Immature natural killer cell (primary cell): ENCODE results near the gene CD36. TPM values are rescaled to one million over a fixed set of nuclear protein-coding genes. Genes with fewer than 3 reads are reported as not detected.

Source experiments
- DNase-seq, 3 donors: peaks; one replicate each; pipeline ENCODE4 v3.0.0; 2022; ENCODE audit warnings: mixed read lengths in 1 of 3
- H3K27ac Mint-ChIP-seq, 6 donors: one replicate each; pipeline ENCODE4 v1.8.0; 2020; ENCODE audit warnings: mixed read lengths in 6 of 6, mild to moderate bottlenecking in 5 of 6, inconsistent platforms in 4 of 6, moderate library complexity in 3 of 6
- H3K27me3 Mint-ChIP-seq, 3 donors: one replicate each; pipeline ENCODE4 v1.8.0; 2020 to 2021; ENCODE audit warnings: low read depth in 3 of 3, mild to moderate bottlenecking in 3 of 3, mixed read lengths in 3 of 3, moderate library complexity in 3 of 3, inconsistent platforms in 1 of 3
- H3K36me3 Mint-ChIP-seq, 3 donors: one replicate each; pipeline ENCODE4 v1.8.0; 2020; ENCODE audit warnings: mixed read lengths in 3 of 3, inconsistent platforms in 2 of 3, mild to moderate bottlenecking in 2 of 3
- H3K4me1 Mint-ChIP-seq, 2 donors: one replicate each; pipeline ENCODE4 v1.8.0; 2020; ENCODE audit warnings: inconsistent platforms in 2 of 2, mild to moderate bottlenecking in 2 of 2, mixed read lengths in 2 of 2, moderate library complexity in 1 of 2
- H3K4me3 Mint-ChIP-seq, 5 donors: one replicate each; pipeline ENCODE4 v1.8.0; 2020; ENCODE audit warnings: mild to moderate bottlenecking in 5 of 5, mixed read lengths in 5 of 5, inconsistent platforms in 3 of 5, moderate library complexity in 3 of 5
- H3K9me3 Mint-ChIP-seq, 6 donors: one replicate each; pipeline ENCODE4 v1.8.0; 2020; ENCODE audit warnings: mild to moderate bottlenecking in 6 of 6, mixed read lengths in 6 of 6, inconsistent platforms in 4 of 6, moderate library complexity in 3 of 6
- polyA plus RNA-seq, 3 donors: library from polyadenylated mRNA; unstranded; fragments of 300-500 nt; fragmentation: Illumina TruSeq; gene quantifications; one replicate each; pipeline ENCODE4 v1.2.3, GENCODE V29; 2021

Gene CD36
- polyA plus RNA-seq, 3 donors from 2014 or later = 2.0 to 11.4 (median 10.5) TPM

DNA sequence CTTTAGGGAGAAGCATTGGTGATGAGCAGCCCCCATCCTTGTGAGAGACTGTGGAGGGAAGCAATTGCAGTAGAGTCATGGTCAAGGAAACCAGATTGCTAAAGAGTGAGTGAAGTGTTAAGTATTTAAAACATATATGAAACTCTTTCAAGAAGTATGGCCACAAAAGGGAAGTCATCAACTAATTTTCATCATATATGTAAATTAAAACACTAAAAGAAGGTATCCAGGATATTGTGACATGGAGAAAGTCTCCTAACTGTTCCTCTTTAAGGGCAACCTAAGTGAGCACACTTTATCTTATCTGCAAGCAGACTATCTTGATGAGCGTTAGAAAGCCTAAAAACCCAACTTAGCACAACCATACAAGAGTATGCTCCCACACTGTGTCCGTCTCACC, 69.7 kb downstream of the CD36 start:
- peaks cover 0 to 2% (median 2%) of the 10 kb centered on the region in 3 donors for H3K27me3 Mint-ChIP-seq
- H3K36me3 Mint-ChIP-seq = no peaks in the 10 kb centered on the region
- H3K4me3 Mint-ChIP-seq = no peak overlapping the region
- H3K27ac Mint-ChIP-seq = no peak overlapping the region
- H3K4me1 Mint-ChIP-seq = no peaks in the 10 kb centered on the region
- DNase-seq = no peak
- peaks cover 0 to 19% (median 4%) of the 10 kb centered on the region in 6 donors for H3K9me3 Mint-ChIP-seq

DNA sequence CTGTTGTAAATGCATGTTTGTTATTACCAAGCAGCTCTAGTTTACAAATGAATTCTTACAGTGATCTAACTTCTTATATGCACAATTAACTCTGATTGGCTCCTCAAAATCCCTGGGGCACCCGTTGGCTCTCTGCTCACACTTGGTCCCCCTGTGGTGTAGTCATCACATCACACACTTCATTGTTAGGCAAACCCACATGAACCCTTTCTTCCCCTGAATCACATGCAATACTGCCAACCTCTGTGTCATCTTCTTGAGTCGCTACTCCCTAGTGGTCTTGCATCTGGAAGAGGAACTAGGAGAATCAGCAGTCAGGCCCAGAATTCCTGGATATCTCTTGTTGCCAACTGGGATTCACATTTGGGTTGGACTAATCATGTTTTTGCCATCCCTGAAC, 73.1 kb downstream of the CD36 start:
- H3K4me1 Mint-ChIP-seq = no peaks in the 10 kb centered on the region
- no peaks in the 10 kb centered on the region for H3K36me3 Mint-ChIP-seq
- DNase-seq = no peak
- H3K27me3 Mint-ChIP-seq = no peaks in the 10 kb centered on the region
- no peak overlapping the region for H3K4me3 Mint-ChIP-seq
- H3K27ac Mint-ChIP-seq = no peak overlapping the region
- peaks cover 0 to 11% (median 4%) of the 10 kb centered on the region in 6 donors for H3K9me3 Mint-ChIP-seq

DNA sequence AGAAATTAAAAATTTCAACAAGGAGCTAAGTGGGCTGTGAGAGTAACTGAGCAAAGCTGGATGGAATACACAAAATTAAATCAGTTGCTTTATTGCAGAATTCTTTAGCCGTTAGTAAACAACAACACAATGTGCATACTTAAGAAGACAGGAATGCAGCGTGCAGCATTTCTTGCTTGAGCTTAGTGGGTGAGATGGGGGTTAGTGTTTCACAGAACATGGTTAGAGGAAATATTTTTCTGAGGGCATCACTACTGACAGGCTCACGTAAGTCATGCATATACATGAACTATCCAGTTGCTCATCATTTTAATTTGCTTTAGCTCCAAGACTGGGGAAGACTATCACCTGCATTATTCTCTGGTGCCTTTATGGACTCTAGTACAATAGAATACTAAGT, 80.8 kb downstream of the CD36 start:
- no peak for DNase-seq

DNA sequence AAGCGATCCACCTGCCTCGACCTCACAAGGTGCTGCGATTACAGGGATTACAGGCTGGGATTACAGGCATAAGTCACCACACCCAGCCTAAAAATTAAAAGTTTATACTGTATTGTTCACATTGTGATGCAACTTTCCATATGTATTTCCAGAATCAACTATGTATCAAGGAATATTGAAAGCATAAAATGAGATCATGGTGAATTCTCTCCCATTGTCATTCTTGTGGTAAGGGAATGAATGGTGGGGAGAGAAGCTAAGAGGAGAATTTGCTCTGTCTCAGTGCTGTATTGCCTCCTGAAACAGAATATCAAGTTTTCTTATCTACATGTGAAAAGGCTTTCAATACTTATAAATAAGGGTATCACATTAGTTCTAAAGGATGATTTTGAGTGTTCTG, 81.7 kb downstream of the CD36 start:
- Mint-ChIP-seq H3K4me1 (no peaks in the 10 kb centered on the region), H3K27me3 (peaks cover 0 to 5% (median 0%) of the 10 kb centered on the region in 3 donors), H3K36me3 (no peaks in the 10 kb centered on the region), H3K4me3 (no peak overlapping the region), H3K27ac (no peak overlapping the region), H3K9me3 (peaks cover 0 to 8% (median 0%) of the 10 kb centered on the region in 6 donors)
- no peak for DNase-seq

More for the DNA sequence above, 80.8 kb downstream of the CD36 start:
- Mint-ChIP-seq H3K36me3 (no peaks in the 10 kb centered on the region), H3K27me3 (peaks cover 0 to 5% (median 0%) of the 10 kb centered on the region in 3 donors), H3K4me1 (no peaks in the 10 kb centered on the region), H3K4me3 (no peak overlapping the region), H3K27ac (no peak overlapping the region), H3K9me3 (peaks cover 0 to 8% (median 0%) of the 10 kb centered on the region in 6 donors)

DNA sequence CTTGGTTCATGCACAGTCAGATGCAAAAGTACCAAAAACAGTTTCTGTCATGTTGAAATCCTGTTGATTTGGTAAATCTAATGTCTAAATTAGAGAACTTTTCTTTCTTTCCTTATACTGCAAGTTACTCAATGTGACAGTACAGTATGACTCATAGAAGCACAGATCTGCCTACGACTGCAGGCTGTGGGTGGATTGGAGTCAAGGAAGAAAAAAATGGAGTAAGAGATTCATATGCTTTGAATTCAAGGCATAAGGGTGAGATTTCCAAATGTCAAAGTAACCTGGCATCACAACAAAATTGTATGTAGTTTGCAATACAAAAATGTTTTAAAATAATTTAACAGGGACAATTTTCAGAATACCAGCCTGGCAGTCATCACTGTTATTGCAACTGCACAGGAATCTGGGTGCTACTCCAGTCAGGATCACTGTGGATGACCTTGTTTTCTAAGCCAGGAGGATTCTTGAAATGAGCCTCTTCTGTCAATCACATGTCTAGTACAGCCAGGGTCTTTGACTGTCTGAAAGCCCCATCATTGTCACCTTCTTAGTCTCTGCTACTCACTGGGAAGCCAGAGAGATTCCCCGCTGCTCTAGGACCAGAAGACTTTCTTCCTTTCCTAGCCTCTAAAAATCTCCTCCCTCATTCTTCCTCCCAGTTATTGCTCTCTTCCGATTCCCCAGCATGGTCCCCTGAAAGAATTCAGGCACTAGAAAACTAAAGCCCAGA, 83.6 kb downstream of the CD36 start:
- Mint-ChIP-seq H3K36me3 (no peaks in the 10 kb centered on the region), H3K9me3 (peaks cover 0 to 5% (median 0%) of the 10 kb centered on the region in 6 donors), H3K27ac (no peak overlapping the region), H3K4me1 (no peaks in the 10 kb centered on the region), H3K4me3 (no peak overlapping the region), H3K27me3 (peaks cover 0 to 5% (median 0%) of the 10 kb centered on the region in 3 donors)
- DNase-seq = no peak

DNA sequence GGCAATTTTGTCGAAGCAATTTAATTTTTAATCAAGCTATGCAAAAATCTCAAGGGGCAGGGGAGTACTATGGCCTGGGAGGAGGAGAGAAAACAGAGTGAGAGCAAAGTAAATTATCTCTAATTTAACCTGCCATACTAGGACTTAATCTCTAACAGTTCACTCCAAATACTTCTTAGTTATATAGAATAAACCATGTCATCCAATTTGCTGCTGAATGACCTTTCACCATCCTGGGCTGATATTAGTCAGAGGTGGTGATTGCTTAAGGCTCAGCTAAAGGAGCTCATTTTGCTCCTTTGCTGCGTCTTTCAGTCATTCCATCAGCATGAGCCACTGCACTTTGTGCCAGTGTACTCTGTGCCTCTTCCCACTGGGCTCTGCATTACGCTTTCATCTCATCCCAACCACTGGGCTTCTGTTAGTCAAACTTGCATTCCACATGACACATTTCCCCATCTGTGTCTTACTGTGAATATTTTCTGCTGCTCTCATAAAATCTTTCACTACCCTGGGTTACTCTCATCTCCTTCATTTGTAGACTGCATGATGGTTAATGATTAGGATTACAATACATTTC, 84.3 kb downstream of the CD36 start:
- Mint-ChIP-seq H3K9me3 (peaks cover 0 to 5% (median 0%) of the 10 kb centered on the region in 6 donors), H3K27me3 (peaks cover 0 to 5% (median 0%) of the 10 kb centered on the region in 3 donors), H3K4me1 (no peaks in the 10 kb centered on the region), H3K27ac (no peak overlapping the region), H3K4me3 (no peak overlapping the region), H3K36me3 (no peaks in the 10 kb centered on the region)
- DNase-seq = no peak

DNA sequence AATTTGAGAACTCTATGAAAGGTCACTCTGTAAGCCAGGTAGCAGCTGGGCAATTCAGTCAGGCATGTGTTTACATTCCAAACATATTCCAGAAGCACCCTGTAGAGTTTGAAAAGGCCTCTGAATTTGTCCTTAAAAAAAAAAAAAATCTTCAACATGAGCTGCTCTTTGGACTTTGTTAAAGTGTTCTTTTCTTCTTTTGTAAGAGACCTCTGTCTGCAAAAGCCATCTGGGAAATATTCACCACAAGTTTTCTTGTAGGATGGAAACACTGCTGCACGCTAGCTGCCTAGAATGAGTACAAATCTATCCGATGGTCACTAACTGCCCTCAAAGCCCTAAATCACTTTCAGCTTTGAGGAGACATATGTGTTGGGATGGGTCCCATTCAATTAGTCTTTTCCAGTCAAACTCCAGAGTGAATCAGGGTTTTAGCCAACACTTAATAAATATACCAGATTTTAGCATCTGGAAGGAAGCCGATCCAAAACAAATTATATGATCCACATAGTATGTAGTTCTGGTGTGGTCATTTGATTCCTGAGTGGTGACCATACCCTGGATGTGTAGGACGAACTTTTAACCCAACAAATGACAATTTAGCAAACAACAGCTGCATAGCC, 85.9 kb downstream of the CD36 start:
- Mint-ChIP-seq H3K27me3 (peaks cover 0 to 3% (median 0%) of the 10 kb centered on the region in 3 donors), H3K4me3 (no peak overlapping the region), H3K27ac (no peak overlapping the region), H3K9me3 (peaks cover 0 to 5% (median 0%) of the 10 kb centered on the region in 6 donors), H3K36me3 (no peaks in the 10 kb centered on the region), H3K4me1 (no peaks in the 10 kb centered on the region)
- DNase-seq = no peak

DNA sequence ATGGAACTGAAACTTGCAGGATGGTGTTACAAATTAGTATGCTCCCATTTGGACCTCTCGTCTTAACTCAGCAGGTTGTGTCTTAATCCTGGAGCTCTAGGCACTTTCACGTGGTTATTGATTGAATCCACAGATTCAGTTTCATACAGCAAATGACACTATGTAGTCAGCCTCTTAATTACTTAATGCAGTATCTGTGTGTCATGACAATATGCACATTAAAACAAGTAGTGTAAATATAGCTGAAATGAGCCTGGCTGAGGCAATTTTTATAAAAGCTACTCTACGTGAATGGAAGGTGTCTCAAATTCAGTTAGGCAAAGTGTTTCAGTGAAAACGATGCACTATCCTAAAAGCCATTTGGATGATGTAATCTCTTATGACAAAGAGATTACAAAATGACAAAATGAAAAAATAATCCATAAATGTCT, 86.8 kb downstream of the CD36 start:
- no peak overlapping the region for H3K27ac Mint-ChIP-seq
- no peaks in the 10 kb centered on the region for H3K4me1 Mint-ChIP-seq
- no peaks in the 10 kb centered on the region for H3K36me3 Mint-ChIP-seq
- peaks cover 0 to 8% (median 2%) of the 10 kb centered on the region in 6 donors for H3K9me3 Mint-ChIP-seq
- DNase-seq = no peak
- H3K4me3 Mint-ChIP-seq = no peak overlapping the region
- peaks cover 0 to 2% (median 0%) of the 10 kb centered on the region in 3 donors for H3K27me3 Mint-ChIP-seq

Other genes with a start within 250 kb of the CD36 start
- not detected for gene GNAT3, start 126.6 kb upstream of the CD36 start, polyA plus RNA-seq